ENCODE measurements around the gene FAM3A.

The FAM3A gene

GRCh38 chrX:154478728-154479622 is 37.1 kb downstream of the FAM3A start, which contains the start of gene LAGE3:
TSS of gene LAGE3 (minus strand) at chrX:154479281. CDS start at chrX:154478915, 366 bp downstream.
- DNase-seq = peak; percentile 91

GRCh38 chrX:154477891-154478477 is 38.0 kb downstream of the FAM3A start:
- DNase-seq = no peak

GRCh38 chrX:154476821-154477220 is 39.2 kb downstream of the FAM3A start:
- DNase-seq = no peak

GRCh38 chrX:154473683-154474082 is 42.3 kb downstream of the FAM3A start:
- no peak for DNase-seq

GRCh38 chrX:154472685-154473632 is 43.1 kb downstream of the FAM3A start:
- no peak for DNase-seq

GRCh38 chrX:154471839-154472684 is 44.0 kb downstream of the FAM3A start:
- no peak for DNase-seq

- DNase-seq = no peak
These were observed 45.0 kb downstream of the FAM3A start for GRCh38 chrX:154470914-154471568.

- no peak for DNase-seq
These were observed 45.6 kb downstream of the FAM3A start for GRCh38 chrX:154470434-154470833.

- DNase-seq = no peak
These were observed 46.2 kb downstream of the FAM3A start for GRCh38 chrX:154469880-154470279.

- DNase-seq = no peak
These were observed 46.9 kb downstream of the FAM3A start for GRCh38 chrX:154469114-154469513.

GRCh38 chrX:154468217-154468616 is 47.8 kb downstream of the FAM3A start:
- DNase-seq = no peak

GRCh38 chrX:154467556-154467955 is 48.5 kb downstream of the FAM3A start:
- DNase-seq = no peak

- DNase-seq = no peak
These were observed 49.1 kb downstream of the FAM3A start for GRCh38 chrX:154466907-154467306.

- no peak for DNase-seq
These were observed 50.0 kb downstream of the FAM3A start for GRCh38 chrX:154466036-154466435.

- no peak for DNase-seq
These were observed 50.4 kb downstream of the FAM3A start for GRCh38 chrX:154465601-154466000.

GRCh38 chrX:154464806-154465365 is 51.1 kb downstream of the FAM3A start:
- DNase-seq = no peak

GRCh38 chrX:154463611-154464220 is 52.3 kb downstream of the FAM3A start:
- no peak for DNase-seq

GRCh38 chrX:154462396-154462795 is 53.6 kb downstream of the FAM3A start:
- DNase-seq = no peak

GRCh38 chrX:154460326-154460725 is 55.7 kb downstream of the FAM3A start:
- no peak for DNase-seq

- no peak for DNase-seq
These were observed 56.2 kb downstream of the FAM3A start for GRCh38 chrX:154459832-154460231.
